OCI-LY7 (cell line): ENCODE data around the gene SERPINA6.

Experiments used
- CTCF ChIP-seq: fragments of 200-600 bp; sonication (generic); conservative IDR thresholded peaks from 2 replicates; pipeline ENCODE4 v1.5.1; 2014; ENCODE audit warnings: mild to moderate bottlenecking, antibody characterized with exemption, low read length, moderate library complexity, mixed read lengths
- EZH2phosphoT487 ChIP-seq: fragments of 200-600 bp; sonication (generic); IDR thresholded peaks from 2 replicates; pipeline ENCODE4 v1.6.1; 2018; ENCODE audit warnings: low read depth, borderline replicate concordance, mild to moderate bottlenecking, mixed run types, antibody characterized with exemption, low read length, moderate library complexity, mixed read lengths

GRCh38 chr14:94346841-94347240 lies 23.7 kb upstream of the SERPINA6 start:
- TF ChIP-seq CTCF (no peak), EZH2phosphoT487 (no peak)
